Loucy (cell line): ENCODE measurements around the gene CSRP1.

Source experiments
- H2AFZ ChIP-seq: fragments of 200-600 bp; sonication (generic); 2 replicates; pipeline ENCODE4 v1.6.0; 2016; ENCODE audit warnings: antibody characterized with exemption, mild to moderate bottlenecking, low read length, moderate library complexity
- H3F3A ChIP-seq: fragments of 200-600 bp; 2 replicates; pipeline ENCODE4 v1.6.0; 2016; ENCODE audit warnings: antibody characterized with exemption, low read depth, mild to moderate bottlenecking
- H3K27me3 ChIP-seq: fragments of 200-600 bp; sonication (generic); 2 replicates; pipeline ENCODE4 v1.6.1; 2014; ENCODE audit warnings: low read length, mild to moderate bottlenecking; ENCODE audit not compliant: insufficient read depth, poor library complexity, severe bottlenecking
- H3K36me3 ChIP-seq: fragments of 200-600 bp; sonication (generic); 2 replicates; pipeline ENCODE4 v1.6.1; 2016; ENCODE audit warnings: low read length; ENCODE audit not compliant: insufficient read depth
- H3K4me1 ChIP-seq: fragments of 200-600 bp; sonication (generic); 2 replicates; pipeline ENCODE4 v1.5.1; 2014; ENCODE audit warnings: low read length, mild to moderate bottlenecking; ENCODE audit not compliant: insufficient read depth, poor library complexity, severe bottlenecking
- H3K4me2 ChIP-seq: fragments of 200-600 bp; sonication (generic); 2 replicates; pipeline ENCODE4 v1.6.0; 2014; ENCODE audit warnings: antibody characterized with exemption, low read length, low read depth, mild to moderate bottlenecking; ENCODE audit not compliant: poor library complexity, severe bottlenecking
- H3K4me3 ChIP-seq: fragments of 200-600 bp; sonication (generic); 2 replicates; pipeline ENCODE4 v1.5.1; 2014; ENCODE audit warnings: low read length, mild to moderate bottlenecking, mixed read lengths; ENCODE audit not compliant: poor library complexity, severe bottlenecking
- H3K79me2 ChIP-seq: fragments of 200-600 bp; sonication (generic); 2 replicates; pipeline ENCODE4 v1.6.1; 2014; ENCODE audit warnings: low read length; ENCODE audit not compliant: insufficient read depth
- H3K9ac ChIP-seq: fragments of 200-600 bp; sonication (generic); 2 replicates; pipeline ENCODE4 v1.6.0; 2014; ENCODE audit warnings: mild to moderate bottlenecking, low read depth, low read length, moderate library complexity; ENCODE audit not compliant: poor library complexity, severe bottlenecking
- H3K9me2 ChIP-seq: fragments of 200-600 bp; sonication (generic); replicated peaks from 2 replicates; pipeline ENCODE4 v1.6.1; 2016; ENCODE audit warnings: low read depth, low read length, mixed read lengths
- H3K9me3 ChIP-seq: fragments of 200-600 bp; sonication (generic); 2 replicates; pipeline ENCODE4 v1.6.1; 2014; ENCODE audit warnings: mild to moderate bottlenecking, antibody characterized with exemption, low read length, low read depth; ENCODE audit not compliant: insufficient read depth
- H4K20me1 ChIP-seq: fragments of 200-600 bp; sonication (generic); 2 replicates; pipeline ENCODE4 v1.6.0; 2014; ENCODE audit warnings: antibody characterized with exemption, low read length, mild to moderate bottlenecking; ENCODE audit not compliant: insufficient read depth, poor library complexity, severe bottlenecking
- CTCF ChIP-seq: fragments of 200-600 bp; sonication (generic); conservative IDR thresholded peaks from 2 replicates; pipeline ENCODE4 v1.5.1; 2014; ENCODE audit warnings: mild to moderate bottlenecking, antibody characterized with exemption, low read length
- EZH2phosphoT487 ChIP-seq: fragments of 200-600 bp; IDR thresholded peaks from 2 replicates; pipeline ENCODE4 v1.6.1; 2018; ENCODE audit warnings: antibody characterized with exemption, mild to moderate bottlenecking, moderate library complexity, borderline replicate concordance

CSRP1 gene

GRCh38 chr1:201448990-201449389, 57.9 kb downstream of the CSRP1 start:
- no peaks in the 10 kb centered on the region for H4K20me1 ChIP-seq
- H3K4me3 ChIP-seq: no peak overlapping the region
- H3K4me2 ChIP-seq: no peak overlapping the region
- no peaks in the 10 kb centered on the region for H3K9me3 ChIP-seq
- no peaks in the 10 kb centered on the region for H3K36me3 ChIP-seq
- no peaks in the 10 kb centered on the region for H3K79me2 ChIP-seq
- no peaks in the 10 kb centered on the region for H3K9me2 ChIP-seq
- no peak overlapping the region for H3K9ac ChIP-seq
- peaks cover 20% of the 10 kb centered on the region for H3K4me1 ChIP-seq
- TF ChIP-seq EZH2phosphoT487 (no peak), CTCF (no peak)
- H3K27me3 ChIP-seq: no peaks in the 10 kb centered on the region
- H3F3A ChIP-seq: no peaks in the 10 kb centered on the region
- no peak overlapping the region for H2AFZ ChIP-seq

GRCh38 chr1:201447903-201448871, 58.7 kb downstream of the CSRP1 start:
- Histone ChIP-seq H3K9me2 (no peaks in the 10 kb centered on the region), H3F3A (no peaks in the 10 kb centered on the region), H3K4me3 (no peak overlapping the region), H2AFZ (no peak overlapping the region), H3K36me3 (no peaks in the 10 kb centered on the region), H3K4me2 (no peak overlapping the region), H3K9ac (no peak overlapping the region), H3K9me3 (no peaks in the 10 kb centered on the region), H3K27me3 (no peaks in the 10 kb centered on the region), H4K20me1 (no peaks in the 10 kb centered on the region), H3K4me1 (peaks cover 17% of the 10 kb centered on the region), H3K79me2 (no peaks in the 10 kb centered on the region)
- peak; percentile 78 for TF ChIP-seq CTCF
- no peak for TF ChIP-seq EZH2phosphoT487

GRCh38 chr1:201445310-201445709, 61.6 kb downstream of the CSRP1 start:
- H3K9me2 ChIP-seq: no peaks in the 10 kb centered on the region
- no peak overlapping the region for H3K4me3 ChIP-seq
- H3K9ac ChIP-seq: no peak overlapping the region
- H2AFZ ChIP-seq: no peak overlapping the region
- no peaks in the 10 kb centered on the region for H3K27me3 ChIP-seq
- no peaks in the 10 kb centered on the region for H4K20me1 ChIP-seq
- no peaks in the 10 kb centered on the region for H3K9me3 ChIP-seq
- no peaks in the 10 kb centered on the region for H3K79me2 ChIP-seq
- H3K4me1 ChIP-seq: peaks cover 5% of the 10 kb centered on the region
- H3K36me3 ChIP-seq: no peaks in the 10 kb centered on the region
- H3K4me2 ChIP-seq: no peak overlapping the region
- TF ChIP-seq EZH2phosphoT487: no peak
- no peak for TF ChIP-seq CTCF
- H3F3A ChIP-seq: no peaks in the 10 kb centered on the region
